Upper lobe of right lung (tissue), 1 donor: ENCODE data around the gene ABLIM2. TPM values are rescaled to one million over a fixed set of nuclear protein-coding genes. Genes with fewer than 3 reads are reported as not detected.
A peak's percentile ranks its signal among the peaks of the same experiment; 100 is the strongest.

Source experiments
- ATAC-seq: fragments of 200-7000 bp; cut with Tn5 transposase; one replicate; pipeline ENCODE4 v1.9.1; 2020; ENCODE audit warnings: mild to moderate bottlenecking, moderate library complexity
- DNase-seq: peaks from one replicate; pipeline ENCODE4 v3.0.0-alpha.2; 2020
- H3K27ac ChIP-seq: fragments of 200-600 bp; one replicate; pipeline ENCODE4 v1.8.0; 2022
- H3K27me3 ChIP-seq: fragments of 200-600 bp; one replicate; pipeline ENCODE4 v1.8.0; 2022; ENCODE audit warnings: mild to moderate bottlenecking
- H3K36me3 ChIP-seq: fragments of 200-600 bp; one replicate; pipeline ENCODE4 v1.8.0; 2022
- H3K4me1 ChIP-seq: fragments of 200-600 bp; one replicate; pipeline ENCODE4 v1.8.0; 2022
- H3K4me3 ChIP-seq: fragments of 200-600 bp; one replicate; pipeline ENCODE4 v1.8.0; 2022; ENCODE audit warnings: mild to moderate bottlenecking
- H3K9me3 ChIP-seq: fragments of 200-600 bp; one replicate; pipeline ENCODE4 v1.8.0; 2022
- CTCF ChIP-seq: fragments of 200-600 bp; IDR thresholded peaks from one replicate; pipeline ENCODE4 v1.8.0; 2022; ENCODE audit warnings: antibody characterized with exemption
- intact Hi-C: fragments of 100-400 bp; cut with DNase I; formaldehyde crosslinking; loops from one replicate; pipeline ENCODE4 v1.11.0; 2022
- microRNA-seq: library from miRNA; unstranded; fragments of <30 nt; microRNA quantifications from one replicate; pipeline ENCODE4 v1.2.0, GENCODE V29; 2020; ENCODE audit warnings: borderline microRNAs expressed
- total RNA-seq: library from RNA; stranded (reverse); fragmentation: NEBNext Ultra II Directional; extraction: Animal tissue kit (Norgen Biotek cat#: 25700); gene quantifications from one replicate; pipeline ENCODE4 v1.2.1, GENCODE V29; 2021
- donor health status: DM: no; HTN: yes; CAD: no; lungs with severe emphysema.

ABLIM2 gene
- total RNA-seq, 1 donor from 2014 or later, result 12.7 TPM

GRCh38 chr4:7915875-7916242 lies 242.8 kb downstream of the ABLIM2 start:
- no peak overlapping the region for H3K4me3 ChIP-seq
- H3K9me3 ChIP-seq, result no peaks in the 10 kb centered on the region
- H3K27me3 ChIP-seq, result no peaks in the 10 kb centered on the region
- no peak for TF ChIP-seq CTCF
- no peak overlapping the region for H3K27ac ChIP-seq
- DNase-seq (no peak), ATAC-seq (no peak)
- intact Hi-C loops, result no loop called here
- no peaks in the 10 kb centered on the region for H3K36me3 ChIP-seq
- H3K4me1 ChIP-seq, result peaks cover 2% of the 10 kb centered on the region

Small RNA genes within 50 kb of the gene (microRNA-seq; reads per million reads assigned to microRNA genes)
- gene MIR95, result 346 reads per million, percentile 77 among the genes with 10 or more reads in this experiment

Other genes starting within 250 kb of the ABLIM2 start
- gene AFAP1, start 219.0 kb downstream of the ABLIM2 start, total RNA-seq, result 28.7 TPM
- gene SH3TC1, start 40.5 kb upstream of the ABLIM2 start, total RNA-seq, result 71.7 TPM
- 25.0 TPM for gene HTRA3, start 110.9 kb upstream of the ABLIM2 start, total RNA-seq